Left lung (tissue), 10 donors: ENCODE results near the gene STAT3. TPM values are rescaled to one million over a fixed set of nuclear protein-coding genes. Genes with fewer than 3 reads are reported as not detected.

Experiments used
- ATAC-seq: fragments of 200-7000 bp; cut with Tn5 transposase; one replicate; pipeline ENCODE4 v1.9.1; 2020; ENCODE audit warnings: moderate library complexity
- DNase-seq, 4 donors: peaks; one replicate each; pipeline ENCODE4 v3.0.0-alpha.2; 2013 to 2020
- H3K27ac ChIP-seq, 2 donors: fragments of 200-600 bp; sonication (generic) in 1 of 2; one replicate each; pipeline versions ENCODE4 v1.5.0 to v1.8.0; 2020 to 2021
- H3K27me3 ChIP-seq, 2 donors: fragments of 200-600 bp; sonication (generic) in 1 of 2; one replicate each; pipeline versions ENCODE4 v1.5.0 to v1.8.0; 2020 to 2021
- H3K36me3 ChIP-seq, 2 donors: fragments of 200-600 bp; sonication (generic) in 1 of 2; one replicate each; pipeline versions ENCODE4 v1.5.0 to v1.8.0; 2020 to 2021
- H3K4me1 ChIP-seq, 2 donors: fragments of 200-600 bp; one replicate each; pipeline ENCODE4 v1.8.0; 2021
- H3K4me3 ChIP-seq, 2 donors: fragments of 200-600 bp; sonication (generic) in 1 of 2; one replicate each; pipeline versions ENCODE4 v1.5.0 to v1.8.0; 2020 to 2021; ENCODE audit warnings: mild to moderate bottlenecking in 1 of 2
- H3K9me3 ChIP-seq, 2 donors: fragments of 200-600 bp; sonication (generic) in 1 of 2; one replicate each; pipeline versions ENCODE4 v1.5.0 to v1.8.0; 2020 to 2021
- CTCF ChIP-seq, 2 donors: fragments of 200-600 bp; sonication (generic) in 1 of 2; IDR thresholded peaks; one replicate each; pipeline versions ENCODE4 v1.5.0 to v1.8.0; 2021; ENCODE audit warnings: antibody characterized with exemption in 2 of 2
- intact Hi-C, 2 donors: fragments of 100-400 bp; cut with DNase I; formaldehyde crosslinking; loops; one replicate each; pipeline versions ENCODE4 v1.11.2 to v1.14.2; 2022
- polyA plus RNA-seq, 6 donors: library from polyadenylated mRNA; unstranded; fragments of 120-200 nt; gene quantifications; one replicate each; pipeline ENCODE4 v1.2.1, GENCODE V29; 2013; ENCODE audit not compliant: insufficient read length in 6 of 6
- total RNA-seq, 2 donors: library from RNA; stranded (reverse); fragmentation: NEBNext Ultra II Directional; extraction: Animal tissue kit (Norgen Biotek cat#: 25700); gene quantifications; one replicate each; pipeline ENCODE4 v1.2.1, GENCODE V29; 2021
- donor health status: DM: no; HTN: yes; CAD: no.
- donor health status: DM: no; HTN: no; CAD: no.

The STAT3 gene
- total and polyA plus RNA-seq, 8 donors: 75.0 to 271 (median 80.5) TPM

DNA sequence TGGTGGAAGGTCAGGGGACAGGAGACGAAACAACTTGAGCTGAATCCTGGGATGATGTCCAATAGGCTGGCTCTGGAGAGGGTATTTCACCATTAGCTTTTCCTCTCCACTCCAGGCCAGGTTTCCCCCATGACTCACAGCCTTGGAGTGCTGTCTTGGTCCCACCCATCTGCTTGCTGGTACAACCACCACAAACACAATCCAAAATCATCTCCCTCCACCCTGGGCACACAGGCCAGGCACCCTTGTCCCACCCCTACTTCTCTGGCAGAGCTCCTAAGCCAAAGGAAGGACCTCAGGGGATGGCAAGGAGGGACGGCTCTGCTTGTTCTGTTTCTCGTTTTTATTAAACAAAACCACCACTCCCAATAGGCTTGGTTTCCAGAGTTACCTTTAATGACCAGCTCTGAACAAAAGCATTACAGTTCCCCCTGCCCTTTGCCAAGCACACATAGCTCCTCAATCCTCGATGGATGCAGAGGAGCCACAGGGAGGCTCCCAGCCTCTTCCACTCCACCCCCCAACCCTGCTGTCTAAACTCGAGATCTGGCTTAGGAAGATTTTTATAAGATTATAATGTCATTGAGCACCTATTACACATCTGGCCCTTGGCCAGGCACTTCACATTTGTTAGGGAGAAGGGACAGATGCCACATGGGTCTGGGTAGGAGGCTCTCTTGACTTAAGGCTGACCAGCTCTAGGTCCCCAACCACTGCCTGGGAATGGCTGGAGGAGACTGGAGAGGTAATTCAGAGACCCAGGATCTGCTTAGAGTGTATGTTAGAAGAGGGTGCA is 21.5 kb upstream of the STAT3 start:
- no peaks in the 10 kb centered on the region for H3K9me3 ChIP-seq
- TF ChIP-seq CTCF (IDR thresholded peaks at IDR 0.05): no peak
- peak overlapping the region; percentile 74 to 86 for H3K27ac ChIP-seq
- intact Hi-C loops: loop anchor here (5.0 to 10.0 kb wide), 2 partner anchors 85 to 87 kb away; no protein-coding TSS in a partner anchor
- H3K4me1 ChIP-seq: peaks cover 43 to 81% of the 10 kb centered on the region in 2 donors
- DNase-seq: peak in 1 of 4 donors; percentile 77
- H3K27me3 ChIP-seq: no peaks in the 10 kb centered on the region
- peak; percentile 65 for ATAC-seq
- peaks cover 0 to 5% of the 10 kb centered on the region in 2 donors for H3K36me3 ChIP-seq
- no peak overlapping the region for H3K4me3 ChIP-seq

DNA sequence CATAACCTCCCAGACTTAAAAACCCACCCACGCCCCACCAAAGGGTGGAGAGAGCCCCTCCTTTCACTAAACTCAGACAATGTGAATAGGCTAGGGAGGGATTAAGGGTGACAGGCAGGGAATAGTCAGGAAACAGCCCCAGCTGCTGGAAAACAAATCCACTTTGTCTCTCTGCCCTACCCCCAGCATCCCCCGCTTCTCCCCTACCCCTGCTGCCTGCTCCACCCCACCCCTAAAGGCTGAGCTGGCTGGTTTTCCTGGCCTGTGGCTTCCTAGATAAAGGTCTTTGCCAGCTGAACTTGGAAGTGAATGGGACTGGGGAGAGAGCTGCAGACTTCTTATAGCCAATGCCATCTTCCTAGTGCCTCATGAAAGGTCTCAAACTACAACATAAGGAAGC is 19.8 kb upstream of the STAT3 start:
- ATAC-seq (no peak), DNase-seq (no peak)
- no peaks in the 10 kb centered on the region for H3K9me3 ChIP-seq
- no peaks in the 10 kb centered on the region for H3K27me3 ChIP-seq
- no peak overlapping the region for H3K4me3 ChIP-seq
- peaks cover 0 to 21% of the 10 kb centered on the region in 2 donors for H3K36me3 ChIP-seq
- intact Hi-C loops: loop anchor here (5.0 to 10.0 kb wide), 2 partner anchors 83 to 86 kb away; no protein-coding TSS in a partner anchor
- peaks cover 43 to 81% of the 10 kb centered on the region in 2 donors for H3K4me1 ChIP-seq
- no peak for TF ChIP-seq CTCF (IDR thresholded peaks at IDR 0.05)
- H3K27ac ChIP-seq: peak overlapping the region; percentile 74 to 86

DNA sequence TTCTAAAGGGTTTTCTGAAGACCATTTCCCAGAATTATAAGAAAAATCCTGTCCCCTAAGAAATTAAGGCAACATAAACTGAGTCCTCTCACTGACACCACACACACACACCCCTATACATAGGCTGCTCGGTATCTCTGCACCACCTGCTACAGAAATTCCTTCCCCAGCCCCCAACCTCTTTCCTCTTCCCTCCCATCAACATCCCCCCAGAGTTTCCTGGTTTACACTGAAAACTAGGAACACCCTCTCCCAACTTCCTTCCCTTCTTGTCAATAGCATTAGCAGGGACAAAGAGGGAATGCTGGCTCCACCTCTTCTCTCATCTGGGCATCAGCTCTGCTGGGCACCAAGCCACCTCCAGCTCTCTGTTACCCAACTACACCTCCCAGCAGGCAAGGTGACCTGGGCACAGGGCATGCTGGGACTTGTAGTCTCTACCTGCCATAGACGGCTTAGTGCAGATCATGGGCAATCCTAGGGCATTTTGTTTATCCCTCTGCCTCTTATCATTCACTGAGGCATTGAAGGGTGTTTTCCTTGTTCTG is 19.1 kb upstream of the STAT3 start:
- no peak for TF ChIP-seq CTCF (IDR thresholded peaks at IDR 0.05)
- peaks cover 0 to 28% of the 10 kb centered on the region in 2 donors for H3K36me3 ChIP-seq
- ATAC-seq (peak; percentile 82), DNase-seq (peak in 2 of 4 donors; percentile 77 to 85)
- no peaks in the 10 kb centered on the region for H3K27me3 ChIP-seq
- no peak overlapping the region for H3K4me3 ChIP-seq
- peaks cover 43 to 88% of the 10 kb centered on the region in 2 donors for H3K4me1 ChIP-seq
- no peaks in the 10 kb centered on the region for H3K9me3 ChIP-seq
- peak overlapping the region; percentile 74 to 86 for H3K27ac ChIP-seq
- intact Hi-C loops: loop anchor here (5.0 to 10.0 kb wide), 2 partner anchors 83 to 85 kb away; no protein-coding TSS in a partner anchor

GRCh38 chr17:42406615-42407288 is 18.5 kb upstream of the STAT3 start:
- no peak for ATAC-seq
- intact Hi-C loops: loop anchor here (5.0 to 10.0 kb wide), 2 partner anchors 82 to 84 kb away; no protein-coding TSS in a partner anchor
- H3K4me1 ChIP-seq: peaks cover 46 to 90% of the 10 kb centered on the region in 2 donors

More at GRCh38 chr17:42406615-42407288, 18.5 kb upstream of the STAT3 start:
- Histone ChIP-seq H3K9me3 (no peaks in the 10 kb centered on the region), H3K27ac (peak overlapping the region; percentile 74 to 86), H3K36me3 (peaks cover 0 to 30% of the 10 kb centered on the region in 2 donors), H3K4me3 (no peak overlapping the region), H3K27me3 (no peaks in the 10 kb centered on the region)
- no peak for TF ChIP-seq CTCF (IDR thresholded peaks at IDR 0.05)
- DNase-seq: no peak
